ENCODE measurements around the gene C6orf136.

C6orf136 gene

DNA sequence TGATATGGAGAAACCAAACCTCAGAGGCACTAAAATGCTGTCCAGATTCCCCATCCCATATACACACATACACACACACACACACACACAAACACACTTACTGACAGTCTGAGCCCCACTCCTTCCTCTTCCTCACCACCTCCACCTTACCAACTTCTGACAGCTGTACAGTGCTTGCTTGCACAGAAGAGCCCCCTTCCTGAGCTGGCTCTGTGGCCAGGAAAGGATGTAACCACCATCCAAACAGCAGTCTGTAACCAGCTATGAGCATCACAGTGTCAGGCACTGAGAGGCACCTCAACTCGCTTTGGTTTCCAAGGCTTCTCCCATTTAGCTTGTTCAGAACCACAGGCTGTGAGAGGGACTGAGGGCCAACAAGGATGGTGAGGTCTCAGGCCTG is 5.9 kb upstream of the C6orf136 start:
- Histone ChIP-seq H3K23ac (ENCODE audit: low read depth, low read length, poor library complexity) (no peak overlapping the region), H3K9ac (ENCODE audit: low read depth, low read length, poor library complexity) (no peak overlapping the region), H2AK5ac (ENCODE audit: low read depth, low read length) (no peak overlapping the region), H3K4ac (ENCODE audit: low read length) (no peak overlapping the region), H2BK15ac (ENCODE audit: low read length) (no peak overlapping the region), H3K4me2 (ENCODE audit: insufficient read depth, low read length, poor library complexity, severe bottlenecking) (no peak overlapping the region), H3K36me3 (replicated peaks in 1 of 2; ENCODE audit: control insufficient read depth in 2 of 2, insufficient read depth in 2 of 2, low read length in 2 of 2) (peaks cover 48 to 85% of the 10 kb centered on the region in 2 donors), H3K4me3 (ENCODE audit: low read length in 2 of 2) (no peak overlapping the region), H2BK12ac (ENCODE audit: low read length) (no peak overlapping the region), H3K27me3 (ENCODE audit: control insufficient read depth in 3 of 3, insufficient read depth in 3 of 3, low read depth in 1 of 3, low read length in 3 of 3) (no peaks in the 10 kb centered on the region), H4K8ac (ENCODE audit: low read depth, low read length) (no peak overlapping the region), H3K27ac (replicated peaks; ENCODE audit: low read length) (no peak overlapping the region), H2BK120ac (ENCODE audit: low read depth, low read length) (no peak overlapping the region), H3K18ac (ENCODE audit: low read length) (no peak overlapping the region), H3K79me1 (ENCODE audit: low read depth, low read length) (peaks cover 7% of the 10 kb centered on the region), H3K4me1 (ENCODE audit: control insufficient read depth in 2 of 2, insufficient read depth in 1 of 2, low read depth in 1 of 2, low read length in 2 of 2) (peaks cover 0 to 2% of the 10 kb centered on the region in 2 donors), H3K14ac (ENCODE audit: low read length) (no peak overlapping the region), H2BK5ac (ENCODE audit: low read length) (no peak overlapping the region), H3K9me3 (replicated peaks in 1 of 2; ENCODE audit: control insufficient read depth in 2 of 2, insufficient read depth in 1 of 2, low read depth in 1 of 2, low read length in 2 of 2) (no peaks in the 10 kb centered on the region), H4K91ac (ENCODE audit: low read depth, low read length, poor library complexity) (no peak overlapping the region), H2AFZ (ENCODE audit: low read length) (no peak overlapping the region)
- WGBS, 2 donors (ENCODE audit: extremely low coverage in 2 of 2, insufficient read length in 2 of 2, insufficient replicate concordance in 1 of 2): no CpG with 5 or more reads among the region's 1 CpG
- no peak for DNase-seq (ENCODE audit: low spot score)

DNA sequence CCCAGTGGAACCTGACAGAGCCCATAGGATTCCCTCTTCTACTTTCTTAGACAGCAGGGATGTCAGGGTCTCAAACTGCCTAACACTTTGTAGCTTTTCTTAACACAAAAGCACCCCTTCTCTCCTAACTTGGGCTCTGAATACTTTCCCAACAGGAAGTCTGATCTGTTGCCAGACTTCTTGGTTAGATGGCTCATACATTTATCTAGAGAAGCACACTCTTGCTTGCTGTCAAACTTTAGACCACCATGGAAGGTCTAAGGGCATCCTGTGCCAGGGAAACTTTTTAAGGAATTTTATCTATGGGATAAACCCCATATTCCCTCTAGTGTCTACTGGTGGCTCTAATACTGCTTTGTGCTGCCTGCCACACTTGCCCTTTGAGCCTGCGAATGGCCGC is 3.3 kb upstream of the C6orf136 start:
- H2BK5ac ChIP-seq (ENCODE audit: low read length): no peak overlapping the region
- H2BK120ac ChIP-seq (ENCODE audit: low read depth, low read length): no peak overlapping the region
- no CpG with 5 or more reads among the region's 2 CpGs for WGBS, 2 donors (ENCODE audit: extremely low coverage in 2 of 2, insufficient read length in 2 of 2, insufficient replicate concordance in 1 of 2)
- H3K79me1 ChIP-seq (ENCODE audit: low read depth, low read length): peaks cover 13% of the 10 kb centered on the region
- no peak overlapping the region for H2AK5ac ChIP-seq (ENCODE audit: low read depth, low read length)
- H3K4me2 ChIP-seq (ENCODE audit: insufficient read depth, low read length, poor library complexity, severe bottlenecking): no peak overlapping the region
- H4K8ac ChIP-seq (ENCODE audit: low read depth, low read length): no peak overlapping the region
- H2AFZ ChIP-seq (ENCODE audit: low read length): no peak overlapping the region
- no peak overlapping the region for H3K27ac ChIP-seq (replicated peaks; ENCODE audit: low read length)
- H3K4me1 ChIP-seq (ENCODE audit: control insufficient read depth in 2 of 2, insufficient read depth in 1 of 2, low read depth in 1 of 2, low read length in 2 of 2): peaks cover 4 to 5% of the 10 kb centered on the region in 2 donors
- H3K9ac ChIP-seq (ENCODE audit: low read depth, low read length, poor library complexity): no peak overlapping the region
- H3K4ac ChIP-seq (ENCODE audit: low read length): no peak overlapping the region
- no peak overlapping the region for H2BK12ac ChIP-seq (ENCODE audit: low read length)
- peaks cover 46 to 73% of the 10 kb centered on the region in 2 donors for H3K36me3 ChIP-seq (replicated peaks in 1 of 2; ENCODE audit: control insufficient read depth in 2 of 2, insufficient read depth in 2 of 2, low read length in 2 of 2)
- H3K23ac ChIP-seq (ENCODE audit: low read depth, low read length, poor library complexity): no peak overlapping the region
- H3K27me3 ChIP-seq (ENCODE audit: control insufficient read depth in 3 of 3, insufficient read depth in 3 of 3, low read depth in 1 of 3, low read length in 3 of 3): no peaks in the 10 kb centered on the region
- H4K91ac ChIP-seq (ENCODE audit: low read depth, low read length, poor library complexity): no peak overlapping the region
- no peak for DNase-seq (ENCODE audit: low spot score)
- H3K4me3 ChIP-seq (ENCODE audit: low read length in 2 of 2): no peak overlapping the region
- H3K18ac ChIP-seq (ENCODE audit: low read length): no peak overlapping the region
- H3K9me3 ChIP-seq (replicated peaks in 1 of 2; ENCODE audit: control insufficient read depth in 2 of 2, insufficient read depth in 1 of 2, low read depth in 1 of 2, low read length in 2 of 2): no peaks in the 10 kb centered on the region
- no peak overlapping the region for H3K14ac ChIP-seq (ENCODE audit: low read length)
- no peak overlapping the region for H2BK15ac ChIP-seq (ENCODE audit: low read length)

DNA sequence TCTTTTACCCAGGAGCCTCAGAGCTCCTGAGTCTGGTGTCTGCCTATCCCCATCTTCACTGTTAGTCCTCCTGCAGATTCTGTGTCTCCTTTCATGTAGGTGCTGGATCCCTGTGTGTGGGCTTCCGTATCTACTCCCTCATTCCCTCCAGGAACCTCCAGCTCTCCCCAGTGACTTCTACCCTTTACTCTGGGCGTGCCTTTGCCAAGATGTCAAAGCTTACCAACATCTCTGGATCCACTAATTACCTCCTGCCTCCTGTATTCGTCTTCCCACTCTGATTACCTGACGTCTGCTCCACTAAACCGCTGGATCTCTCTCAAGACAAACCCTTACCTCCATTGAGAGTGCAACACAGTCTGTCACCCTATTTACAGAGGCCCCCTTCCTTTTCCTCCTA is 2.2 kb upstream of the C6orf136 start:
- Histone ChIP-seq H3K23ac (ENCODE audit: low read depth, low read length, poor library complexity) (no peak overlapping the region), H3K4me3 (ENCODE audit: low read length in 2 of 2) (no peak overlapping the region), H2BK120ac (ENCODE audit: low read depth, low read length) (no peak overlapping the region), H4K91ac (ENCODE audit: low read depth, low read length, poor library complexity) (no peak overlapping the region), H2AK5ac (ENCODE audit: low read depth, low read length) (no peak overlapping the region), H3K14ac (ENCODE audit: low read length) (no peak overlapping the region), H3K36me3 (replicated peaks in 1 of 2; ENCODE audit: control insufficient read depth in 2 of 2, insufficient read depth in 2 of 2, low read length in 2 of 2) (peaks cover 44 to 69% of the 10 kb centered on the region in 2 donors), H2BK5ac (ENCODE audit: low read length) (no peak overlapping the region), H4K8ac (ENCODE audit: low read depth, low read length) (no peak overlapping the region), H2AFZ (ENCODE audit: low read length) (no peak overlapping the region), H3K4me2 (ENCODE audit: insufficient read depth, low read length, poor library complexity, severe bottlenecking) (no peak overlapping the region), H3K4me1 (ENCODE audit: control insufficient read depth in 2 of 2, insufficient read depth in 1 of 2, low read depth in 1 of 2, low read length in 2 of 2) (peaks cover 4 to 5% of the 10 kb centered on the region in 2 donors), H3K27me3 (ENCODE audit: control insufficient read depth in 3 of 3, insufficient read depth in 3 of 3, low read depth in 1 of 3, low read length in 3 of 3) (no peaks in the 10 kb centered on the region), H3K9me3 (replicated peaks in 1 of 2; ENCODE audit: control insufficient read depth in 2 of 2, insufficient read depth in 1 of 2, low read depth in 1 of 2, low read length in 2 of 2) (no peaks in the 10 kb centered on the region), H3K79me1 (ENCODE audit: low read depth, low read length) (peaks cover 15% of the 10 kb centered on the region), H2BK15ac (ENCODE audit: low read length) (no peak overlapping the region), H3K27ac (replicated peaks; ENCODE audit: low read length) (no peak overlapping the region), H3K9ac (ENCODE audit: low read depth, low read length, poor library complexity) (no peak overlapping the region), H2BK12ac (ENCODE audit: low read length) (no peak overlapping the region), H3K4ac (ENCODE audit: low read length) (no peak overlapping the region), H3K18ac (ENCODE audit: low read length) (no peak overlapping the region)
- no peak for DNase-seq (ENCODE audit: low spot score)
- no CpG with 5 or more reads among the region's 5 CpGs for WGBS, 2 donors (ENCODE audit: extremely low coverage in 2 of 2, insufficient read length in 2 of 2, insufficient replicate concordance in 1 of 2)

DNA sequence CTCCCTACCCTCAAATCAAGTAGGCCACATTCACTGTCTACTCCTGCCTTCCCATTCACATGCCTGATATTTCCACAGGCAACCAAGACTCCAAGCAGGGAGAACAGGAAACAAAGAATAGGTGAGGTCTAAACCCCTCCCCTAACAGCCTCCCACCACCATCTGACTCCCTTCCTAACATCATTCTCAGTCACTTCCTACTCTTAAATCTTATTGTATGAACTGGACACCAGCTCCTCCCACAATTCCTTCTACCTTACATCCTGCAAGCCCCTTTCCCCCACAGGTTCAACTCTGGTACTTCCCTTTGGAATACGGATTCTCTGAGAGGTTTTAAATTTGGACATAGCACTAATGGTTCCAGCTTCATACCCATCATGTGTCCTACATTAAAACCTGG is 944 bp upstream of the C6orf136 start:
- H2AFZ ChIP-seq (ENCODE audit: low read length): no peak overlapping the region
- no peaks in the 10 kb centered on the region for H3K9me3 ChIP-seq (replicated peaks in 1 of 2; ENCODE audit: control insufficient read depth in 2 of 2, insufficient read depth in 1 of 2, low read depth in 1 of 2, low read length in 2 of 2)
- H2BK5ac ChIP-seq (ENCODE audit: low read length): no peak overlapping the region
- no CpG with 5 or more reads among the region's 1 CpG for WGBS, 2 donors (ENCODE audit: extremely low coverage in 2 of 2, insufficient read length in 2 of 2, insufficient replicate concordance in 1 of 2)
- DNase-seq (ENCODE audit: low spot score): no peak
- H3K27ac ChIP-seq (replicated peaks; ENCODE audit: low read length): no peak overlapping the region
- H3K36me3 ChIP-seq (replicated peaks in 1 of 2; ENCODE audit: control insufficient read depth in 2 of 2, insufficient read depth in 2 of 2, low read length in 2 of 2): peaks cover 33 to 66% of the 10 kb centered on the region in 2 donors
- H3K4me1 ChIP-seq (ENCODE audit: control insufficient read depth in 2 of 2, insufficient read depth in 1 of 2, low read depth in 1 of 2, low read length in 2 of 2): peaks cover 4 to 5% of the 10 kb centered on the region in 2 donors
- no peak overlapping the region for H2BK15ac ChIP-seq (ENCODE audit: low read length)
- no peak overlapping the region for H3K4me2 ChIP-seq (ENCODE audit: insufficient read depth, low read length, poor library complexity, severe bottlenecking)
- no peak overlapping the region for H3K18ac ChIP-seq (ENCODE audit: low read length)
- no peak overlapping the region for H3K4ac ChIP-seq (ENCODE audit: low read length)
- no peak overlapping the region for H2BK120ac ChIP-seq (ENCODE audit: low read depth, low read length)
- no peak overlapping the region for H3K14ac ChIP-seq (ENCODE audit: low read length)
- peaks cover 15% of the 10 kb centered on the region for H3K79me1 ChIP-seq (ENCODE audit: low read depth, low read length)
- no peak overlapping the region for H4K91ac ChIP-seq (ENCODE audit: low read depth, low read length, poor library complexity)
- H2AK5ac ChIP-seq (ENCODE audit: low read depth, low read length): no peak overlapping the region
- no peak overlapping the region for H3K4me3 ChIP-seq (ENCODE audit: low read length in 2 of 2)
- H2BK12ac ChIP-seq (ENCODE audit: low read length): no peak overlapping the region
- no peak overlapping the region for H3K23ac ChIP-seq (ENCODE audit: low read depth, low read length, poor library complexity)
- no peaks in the 10 kb centered on the region for H3K27me3 ChIP-seq (ENCODE audit: control insufficient read depth in 3 of 3, insufficient read depth in 3 of 3, low read depth in 1 of 3, low read length in 3 of 3)
- H3K9ac ChIP-seq (ENCODE audit: low read depth, low read length, poor library complexity): no peak overlapping the region
- no peak overlapping the region for H4K8ac ChIP-seq (ENCODE audit: low read depth, low read length)
